GM18511 (cell line): Measurements from ENCODE around the gene TEAD4.

Source experiments
- ATAC-seq: cut with Tn5 transposase; IDR thresholded peaks from one replicate; pipeline ENCODE4 v1.9.1; 2021; ENCODE audit warnings: mild to moderate bottlenecking, moderate library complexity; ENCODE audit not compliant: unreplicated experiment

TEAD4 gene

GRCh38 chr12:2959192-2959504, at the start of gene TEAD4:
TSS of gene TEAD4 (plus strand) at chr12:2959397.
- no peak for ATAC-seq

- ATAC-seq: no peak
Observed at GRCh38 chr12:2912216-2912575, 47.0 kb upstream of the TEAD4 start.

- no peak for ATAC-seq
Observed at GRCh38 chr12:2919249-2919648, 39.9 kb upstream of the TEAD4 start.

- no peak for ATAC-seq
Observed at GRCh38 chr12:2922329-2922728, 36.9 kb upstream of the TEAD4 start.

- ATAC-seq: no peak
Observed at GRCh38 chr12:2923057-2923456, 36.1 kb upstream of the TEAD4 start.

GRCh38 chr12:2924019-2924418, 35.2 kb upstream of the TEAD4 start:
- ATAC-seq: no peak

- no peak for ATAC-seq
Observed at GRCh38 chr12:2925322-2925995, 33.7 kb upstream of the TEAD4 start.

GRCh38 chr12:2930865-2931264, 28.3 kb upstream of the TEAD4 start:
- ATAC-seq: no peak

- no peak for ATAC-seq
Observed at GRCh38 chr12:2933586-2933985, 25.6 kb upstream of the TEAD4 start.

GRCh38 chr12:2934371-2934770, 24.8 kb upstream of the TEAD4 start:
- no peak for ATAC-seq

- no peak for ATAC-seq
Observed at GRCh38 chr12:2936301-2936700, 22.9 kb upstream of the TEAD4 start.

- ATAC-seq: no peak
Observed at GRCh38 chr12:2937500-2937899, 21.7 kb upstream of the TEAD4 start.

GRCh38 chr12:2939191-2939590, 20.0 kb upstream of the TEAD4 start:
- no peak for ATAC-seq

- no peak for ATAC-seq
Observed at GRCh38 chr12:2940564-2940963, 18.6 kb upstream of the TEAD4 start.

GRCh38 chr12:2941524-2941923, 17.7 kb upstream of the TEAD4 start:
- no peak for ATAC-seq

GRCh38 chr12:2944401-2945047, 14.7 kb upstream of the TEAD4 start:
- ATAC-seq: no peak

GRCh38 chr12:2949411-2949810, 9.8 kb upstream of the TEAD4 start:
- no peak for ATAC-seq

- no peak for ATAC-seq
Observed at GRCh38 chr12:2955888-2956287, 3.3 kb upstream of the TEAD4 start.

GRCh38 chr12:2957816-2958431, 1.3 kb upstream of the TEAD4 start:
- no peak for ATAC-seq

- ATAC-seq: no peak
Observed at GRCh38 chr12:2958432-2959191, 585 bp upstream of the TEAD4 start.

- ATAC-seq: no peak
Observed at GRCh38 chr12:2959505-2960389, 550 bp downstream of the TEAD4 start.
